Mesothelial cell of epicardium (in vitro differentiated cells): ENCODE results near the gene OTULIN. TPM values are rescaled to one million over a fixed set of nuclear protein-coding genes. Genes with fewer than 3 reads are reported as not detected.

Source experiments
- DNase-seq, 2 experiments: peaks; one replicate each; pipeline ENCODE4 v3.0.0; 2021; ENCODE audit warnings: low spot score in 2 of 2; ENCODE audit not compliant: unreplicated experiment in 2 of 2
- H3K27ac Mint-ChIP-seq: 2 replicates; pipeline ENCODE4 v1.8.0; 2021; ENCODE audit warnings: mixed read lengths
- H3K27me3 Mint-ChIP-seq: 2 replicates; pipeline ENCODE4 v1.8.0; 2021; ENCODE audit warnings: low read depth, mixed read lengths
- H3K36me3 Mint-ChIP-seq: 2 replicates; pipeline ENCODE4 v1.8.0; 2021; ENCODE audit warnings: mixed read lengths
- H3K4me1 Mint-ChIP-seq: 2 replicates; pipeline ENCODE4 v1.8.0; 2021; ENCODE audit warnings: mixed read lengths
- H3K4me3 Mint-ChIP-seq: 2 replicates; pipeline ENCODE4 v1.8.0; 2021; ENCODE audit warnings: mild to moderate bottlenecking, moderate library complexity, mixed read lengths
- H3K9me3 Mint-ChIP-seq: 2 replicates; pipeline ENCODE4 v1.8.0; 2021; ENCODE audit warnings: mixed read lengths
- total RNA-seq: library from RNA; stranded (reverse); gene quantifications from 3 replicates; pipeline ENCODE4 v1.2.1, GENCODE V29; 2021
- TF ChIP-seq, protein P1 (sequence below): fragments of 200-600 bp; sonication (generic); IDR thresholded peaks from one replicate; pipeline ENCODE4 v1.5.0; 2021; ENCODE audit warnings: antibody characterized with exemption; ENCODE audit not compliant: unreplicated experiment

OTULIN gene
- total RNA-seq, 1 donor from 2014 or later = 27.4 TPM

- H3K27ac Mint-ChIP-seq = no peak overlapping the region
- TF ChIP-seq, protein P1, sequence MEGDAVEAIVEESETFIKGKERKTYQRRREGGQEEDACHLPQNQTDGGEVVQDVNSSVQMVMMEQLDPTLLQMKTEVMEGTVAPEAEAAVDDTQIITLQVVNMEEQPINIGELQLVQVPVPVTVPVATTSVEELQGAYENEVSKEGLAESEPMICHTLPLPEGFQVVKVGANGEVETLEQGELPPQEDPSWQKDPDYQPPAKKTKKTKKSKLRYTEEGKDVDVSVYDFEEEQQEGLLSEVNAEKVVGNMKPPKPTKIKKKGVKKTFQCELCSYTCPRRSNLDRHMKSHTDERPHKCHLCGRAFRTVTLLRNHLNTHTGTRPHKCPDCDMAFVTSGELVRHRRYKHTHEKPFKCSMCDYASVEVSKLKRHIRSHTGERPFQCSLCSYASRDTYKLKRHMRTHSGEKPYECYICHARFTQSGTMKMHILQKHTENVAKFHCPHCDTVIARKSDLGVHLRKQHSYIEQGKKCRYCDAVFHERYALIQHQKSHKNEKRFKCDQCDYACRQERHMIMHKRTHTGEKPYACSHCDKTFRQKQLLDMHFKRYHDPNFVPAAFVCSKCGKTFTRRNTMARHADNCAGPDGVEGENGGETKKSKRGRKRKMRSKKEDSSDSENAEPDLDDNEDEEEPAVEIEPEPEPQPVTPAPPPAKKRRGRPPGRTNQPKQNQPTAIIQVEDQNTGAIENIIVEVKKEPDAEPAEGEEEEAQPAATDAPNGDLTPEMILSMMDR = no peak
- no peaks in the 10 kb centered on the region for H3K9me3 Mint-ChIP-seq
- DNase-seq = no peak
- peaks cover 30% of the 10 kb centered on the region for H3K4me1 Mint-ChIP-seq
- H3K4me3 Mint-ChIP-seq = no peak overlapping the region
- no peaks in the 10 kb centered on the region for H3K36me3 Mint-ChIP-seq
- no peaks in the 10 kb centered on the region for H3K27me3 Mint-ChIP-seq
These were observed 7.6 kb downstream of the OTULIN start for GRCh38 chr5:14672082-14672481.

DNA sequence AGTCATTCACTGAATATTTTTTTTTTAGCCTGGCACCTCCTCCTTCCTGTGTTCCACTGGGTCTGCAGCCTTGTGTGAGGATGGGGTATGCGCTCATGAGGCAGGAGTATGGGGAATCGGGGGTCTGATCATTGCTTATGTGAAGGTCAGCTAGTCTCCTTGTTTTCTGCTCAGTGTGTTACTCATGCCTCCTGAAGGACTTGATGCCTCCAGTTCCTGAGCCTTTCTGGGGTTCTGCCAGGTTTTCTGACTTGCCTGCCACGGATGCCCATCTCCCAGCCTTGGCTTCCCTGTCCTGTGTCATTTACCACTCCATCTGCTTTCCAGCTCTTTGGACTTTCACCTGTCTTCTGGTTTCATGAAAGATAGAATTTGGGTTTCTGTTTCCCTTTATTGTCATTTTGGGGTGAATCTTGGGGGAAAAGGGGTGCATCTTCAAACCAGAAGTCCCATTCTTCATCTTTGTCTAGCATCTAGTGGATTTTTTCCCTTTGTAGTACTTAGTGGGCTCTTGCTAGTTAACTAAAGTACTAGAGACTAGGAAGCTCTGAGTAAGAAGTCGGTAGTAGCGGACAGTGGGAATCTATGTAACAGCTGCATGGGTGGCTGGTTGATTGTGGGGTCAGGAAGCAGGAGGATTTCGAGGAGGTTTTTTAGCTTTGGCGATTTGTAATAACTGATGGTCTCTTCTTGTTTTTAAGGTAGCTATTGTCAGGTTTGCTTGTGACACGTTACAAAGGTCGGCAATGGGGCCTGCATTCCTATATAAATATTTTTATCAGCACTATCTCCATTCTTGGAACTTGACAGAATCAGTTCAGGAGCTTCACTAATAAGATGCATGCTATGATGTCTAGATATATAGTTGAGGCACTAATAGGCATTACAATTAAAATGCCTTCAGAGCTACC, 8.2 kb downstream of the OTULIN start:
- no peaks in the 10 kb centered on the region for H3K27me3 Mint-ChIP-seq
- no peaks in the 10 kb centered on the region for H3K9me3 Mint-ChIP-seq
- peaks cover 30% of the 10 kb centered on the region for H3K4me1 Mint-ChIP-seq
- H3K4me3 Mint-ChIP-seq = no peak overlapping the region
- peaks cover 1% of the 10 kb centered on the region for H3K36me3 Mint-ChIP-seq
- TF ChIP-seq, protein P1 = no peak
- H3K27ac Mint-ChIP-seq = no peak overlapping the region
- no peak for DNase-seq

GRCh38 chr5:14673443-14673842, 8.9 kb downstream of the OTULIN start:
- no peak overlapping the region for H3K27ac Mint-ChIP-seq
- DNase-seq = no peak
- H3K4me1 Mint-ChIP-seq = peaks cover 30% of the 10 kb centered on the region
- peaks cover 8% of the 10 kb centered on the region for H3K36me3 Mint-ChIP-seq
- no peak overlapping the region for H3K4me3 Mint-ChIP-seq
- no peaks in the 10 kb centered on the region for H3K9me3 Mint-ChIP-seq
- no peaks in the 10 kb centered on the region for H3K27me3 Mint-ChIP-seq
- TF ChIP-seq, protein P1 = no peak

- no peak overlapping the region for H3K4me3 Mint-ChIP-seq
- peaks cover 9% of the 10 kb centered on the region for H3K36me3 Mint-ChIP-seq
- TF ChIP-seq, protein P1 = no peak
- DNase-seq = no peak
- H3K9me3 Mint-ChIP-seq = no peaks in the 10 kb centered on the region
- H3K4me1 Mint-ChIP-seq = peaks cover 30% of the 10 kb centered on the region
- H3K27ac Mint-ChIP-seq = peak overlapping the region; percentile 49
- H3K27me3 Mint-ChIP-seq = no peaks in the 10 kb centered on the region
These were observed 10.7 kb downstream of the OTULIN start for GRCh38 chr5:14674983-14675854.

GRCh38 chr5:14675865-14676300, 11.4 kb downstream of the OTULIN start:
- peaks cover 29% of the 10 kb centered on the region for H3K4me1 Mint-ChIP-seq
- peaks cover 13% of the 10 kb centered on the region for H3K36me3 Mint-ChIP-seq
- no peaks in the 10 kb centered on the region for H3K27me3 Mint-ChIP-seq
- H3K4me3 Mint-ChIP-seq = no peak overlapping the region
- no peaks in the 10 kb centered on the region for H3K9me3 Mint-ChIP-seq
- DNase-seq = no peak
- TF ChIP-seq, protein P1 = no peak
- peak overlapping the region; percentile 49 for H3K27ac Mint-ChIP-seq
